Measurements from ENCODE around the gene NBPF26.
"Not testable (repeated sequence)": the region's sequence is repeated elsewhere in the genome, so short reads cannot be mapped to it uniquely, and the experiment has no call there.

DNA sequence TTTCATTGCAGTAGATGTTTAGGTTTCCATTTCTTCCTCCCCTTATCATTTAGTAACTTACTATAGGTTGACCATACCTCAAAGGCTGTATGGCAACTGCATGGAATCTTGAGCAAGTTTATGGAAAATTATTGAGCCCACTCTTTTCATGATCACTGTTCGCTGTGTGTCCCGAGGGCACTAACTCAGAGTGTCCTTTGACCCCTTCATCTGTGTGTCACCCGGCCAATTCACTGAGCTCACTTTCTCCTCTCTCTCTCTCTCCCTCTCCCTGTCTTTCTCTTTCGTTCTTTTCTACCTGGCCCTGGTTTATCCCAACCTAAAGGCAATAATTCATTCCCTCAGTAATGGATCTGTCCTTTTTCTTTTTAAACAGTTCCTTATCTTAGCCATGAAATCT is 101.3 kb downstream of the NBPF26 start:
- not testable (repeated sequence) for TF ChIP-seq EZH2 (IDR thresholded peaks at IDR 0.05; ENCODE audit: borderline replicate concordance, low read length)
- TF ChIP-seq, protein P1, sequence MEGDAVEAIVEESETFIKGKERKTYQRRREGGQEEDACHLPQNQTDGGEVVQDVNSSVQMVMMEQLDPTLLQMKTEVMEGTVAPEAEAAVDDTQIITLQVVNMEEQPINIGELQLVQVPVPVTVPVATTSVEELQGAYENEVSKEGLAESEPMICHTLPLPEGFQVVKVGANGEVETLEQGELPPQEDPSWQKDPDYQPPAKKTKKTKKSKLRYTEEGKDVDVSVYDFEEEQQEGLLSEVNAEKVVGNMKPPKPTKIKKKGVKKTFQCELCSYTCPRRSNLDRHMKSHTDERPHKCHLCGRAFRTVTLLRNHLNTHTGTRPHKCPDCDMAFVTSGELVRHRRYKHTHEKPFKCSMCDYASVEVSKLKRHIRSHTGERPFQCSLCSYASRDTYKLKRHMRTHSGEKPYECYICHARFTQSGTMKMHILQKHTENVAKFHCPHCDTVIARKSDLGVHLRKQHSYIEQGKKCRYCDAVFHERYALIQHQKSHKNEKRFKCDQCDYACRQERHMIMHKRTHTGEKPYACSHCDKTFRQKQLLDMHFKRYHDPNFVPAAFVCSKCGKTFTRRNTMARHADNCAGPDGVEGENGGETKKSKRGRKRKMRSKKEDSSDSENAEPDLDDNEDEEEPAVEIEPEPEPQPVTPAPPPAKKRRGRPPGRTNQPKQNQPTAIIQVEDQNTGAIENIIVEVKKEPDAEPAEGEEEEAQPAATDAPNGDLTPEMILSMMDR (IDR thresholded peaks at IDR 0.05; ENCODE audit: low read length): not testable (repeated sequence)
